Superior temporal gyrus (tissue), 1 donor: ENCODE measurements around the gene MRPL22.
"Not testable (repeated sequence)": the region's sequence is repeated elsewhere in the genome, so short reads cannot be mapped to it uniquely, and the experiment has no call there.

Experiments used
- DNase-seq: peaks from one replicate; pipeline ENCODE4 v3.0.0-alpha.2; 2016; ENCODE audit errors: extremely low spot score

MRPL22 gene

DNA sequence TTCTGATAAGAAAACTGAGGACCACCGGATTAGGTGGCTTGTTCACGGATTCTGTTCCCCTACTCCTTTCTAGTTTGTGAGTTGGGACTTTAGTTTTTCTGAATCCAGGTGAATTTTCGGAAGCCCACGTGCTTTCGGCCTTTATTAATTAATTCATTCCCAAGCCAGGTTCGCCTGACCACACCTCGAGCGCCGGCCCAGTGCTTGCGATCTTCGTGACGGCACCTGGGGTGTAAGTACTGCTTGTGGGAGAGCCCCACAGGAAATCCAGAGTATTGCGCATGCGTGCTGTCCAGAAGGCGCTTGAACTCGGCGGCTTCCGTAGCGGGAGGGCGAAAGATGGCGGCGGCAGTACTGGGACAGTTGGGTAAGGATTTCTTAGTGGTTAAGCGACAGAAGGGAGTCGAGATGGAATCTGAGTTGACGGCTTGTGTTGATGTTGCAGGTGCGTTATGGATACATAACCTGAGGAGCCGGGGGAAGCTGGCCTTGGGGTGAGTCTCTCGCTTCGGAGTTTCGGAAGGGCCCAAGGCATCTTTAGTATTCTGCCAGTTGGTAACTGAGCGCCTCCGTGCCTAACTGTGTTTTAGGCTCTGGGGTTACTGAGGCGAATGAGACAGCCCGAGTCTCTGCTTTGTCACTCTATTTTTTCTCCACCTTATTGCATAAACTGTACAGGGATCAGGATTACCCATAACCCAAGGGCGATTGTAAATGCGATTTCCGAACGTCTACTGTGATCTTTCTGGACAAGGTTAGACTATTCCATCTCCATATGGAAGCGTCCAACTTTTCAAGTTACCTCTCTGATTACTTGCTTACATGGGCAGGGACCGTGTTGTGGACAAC is at the start of gene MRPL22:
TSS of gene MRPL22 (plus strand) at position 302 of the 849 bp plus-strand sequence. CDS start at position 340, 38 bp downstream.
- peak; percentile 97 for DNase-seq

GRCh38 chr5:154892369-154892771 is 48.5 kb upstream of the MRPL22 start:
- DNase-seq, result peak; percentile 36

DNA sequence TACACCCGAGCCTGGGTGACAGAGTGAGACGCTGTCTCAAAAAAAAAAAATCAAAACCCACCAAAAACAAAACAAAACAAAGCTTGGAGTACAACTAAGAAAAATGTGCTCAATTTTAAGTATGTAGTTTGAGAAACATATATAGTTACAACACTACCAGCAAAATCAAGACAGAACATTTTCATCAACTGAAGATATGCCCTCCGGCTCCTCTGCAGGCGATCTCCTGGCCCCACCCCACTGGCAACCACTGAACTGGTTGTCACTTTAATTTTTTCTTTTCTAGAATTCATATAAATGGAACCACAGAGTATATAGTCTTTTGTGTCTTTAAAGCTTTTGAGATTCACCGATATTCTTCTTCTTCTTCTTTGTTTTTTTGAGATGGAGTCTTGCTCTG is 47.5 kb upstream of the MRPL22 start:
- DNase-seq, result no peak

GRCh38 chr5:154895606-154896561 is 45.0 kb upstream of the MRPL22 start:
- no peak for DNase-seq

DNA sequence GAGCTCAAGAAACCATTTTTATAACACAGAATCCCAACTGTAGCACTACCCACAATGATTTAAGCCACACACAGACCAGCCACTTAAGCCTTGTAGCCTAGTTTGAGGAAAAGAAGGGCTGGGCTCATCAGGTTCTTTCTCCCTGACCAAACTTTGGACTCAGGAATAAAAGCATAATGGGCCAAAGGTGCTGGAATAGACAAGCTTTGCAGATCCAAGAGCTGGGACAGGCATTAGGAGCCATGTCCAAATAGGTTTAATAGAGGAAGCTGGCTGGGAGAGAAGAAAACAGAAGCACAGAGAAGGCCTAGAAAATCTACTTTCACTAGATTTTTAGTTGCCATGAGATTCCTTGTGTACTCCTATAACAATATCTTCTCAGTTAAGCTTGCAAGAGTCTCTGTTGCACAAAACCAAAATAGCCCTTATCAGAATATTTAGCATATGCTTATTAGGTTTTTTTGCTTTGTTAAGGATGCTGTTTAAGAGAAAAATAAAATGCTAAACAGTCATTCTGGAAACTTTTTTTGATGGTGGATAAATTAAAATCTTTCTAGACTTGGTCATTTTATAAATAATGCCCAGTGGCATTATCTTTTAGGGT is 44.2 kb upstream of the MRPL22 start:
- no peak for DNase-seq

DNA sequence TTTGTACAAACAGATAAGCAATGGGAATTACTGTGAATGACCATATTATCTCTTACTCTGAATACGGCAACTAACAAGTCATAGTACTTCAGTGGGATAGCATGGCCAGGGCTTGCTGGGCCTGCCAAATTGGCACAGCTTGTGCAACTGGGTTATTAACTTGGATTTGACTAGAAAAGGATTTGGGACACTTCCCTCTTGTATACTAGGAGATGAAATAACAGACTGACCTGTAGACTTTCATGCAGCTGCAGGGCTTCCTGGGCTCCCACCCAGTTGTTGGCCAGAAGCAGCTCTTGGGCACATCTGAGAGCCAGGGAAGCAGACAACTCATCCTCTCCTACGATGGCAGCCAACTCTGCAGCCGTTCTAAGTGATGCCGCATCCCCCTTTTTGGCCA is 42.7 kb upstream of the MRPL22 start:
- DNase-seq, result no peak

- DNase-seq, result no peak
Measured at GRCh38 chr5:154899151-154899816, 41.6 kb upstream of the MRPL22 start.

GRCh38 chr5:154900066-154900465 is 40.8 kb upstream of the MRPL22 start:
- no peak for DNase-seq

DNA sequence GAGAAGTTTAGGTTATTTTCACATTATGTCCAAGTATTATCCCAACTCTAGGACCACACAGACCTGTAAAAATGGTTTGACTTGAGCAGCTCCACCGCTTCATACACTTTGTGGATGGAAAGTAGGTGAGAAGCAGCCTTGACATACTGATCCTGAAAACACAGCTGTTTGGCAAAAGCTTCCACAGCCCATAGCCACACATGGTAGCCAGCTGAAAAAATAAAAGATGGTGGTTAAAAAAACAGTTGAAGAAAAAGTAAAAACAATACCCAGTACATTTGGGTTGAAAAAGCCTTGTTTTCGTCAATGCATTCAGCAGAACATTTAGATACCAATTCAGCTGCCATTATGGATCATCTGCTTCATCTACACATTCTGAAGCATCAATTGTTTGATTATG is 39.6 kb upstream of the MRPL22 start:
- no peak for DNase-seq

GRCh38 chr5:154901913-154902312 is 39.0 kb upstream of the MRPL22 start:
- no peak for DNase-seq

DNA sequence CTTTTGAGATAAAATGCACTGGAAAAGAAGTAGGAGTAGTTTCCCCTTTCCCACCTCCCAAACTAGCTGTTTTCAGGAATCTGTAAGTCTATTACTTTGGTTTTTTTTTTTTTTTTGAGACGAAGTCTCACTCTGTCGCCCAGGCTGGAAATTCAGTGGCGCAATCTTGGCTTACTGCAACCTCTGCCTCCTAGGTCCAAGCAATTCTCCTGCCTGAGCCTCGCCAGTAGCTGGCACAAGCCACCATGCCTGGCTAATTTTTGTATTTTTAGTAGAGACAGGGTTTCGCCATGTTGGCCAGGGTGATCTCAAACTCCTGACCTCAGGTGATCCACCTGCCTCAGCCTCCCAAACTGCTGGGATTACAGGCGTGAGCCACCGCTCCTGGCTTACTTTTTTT is 35.3 kb upstream of the MRPL22 start:
- not testable (repeated sequence) for DNase-seq

DNA sequence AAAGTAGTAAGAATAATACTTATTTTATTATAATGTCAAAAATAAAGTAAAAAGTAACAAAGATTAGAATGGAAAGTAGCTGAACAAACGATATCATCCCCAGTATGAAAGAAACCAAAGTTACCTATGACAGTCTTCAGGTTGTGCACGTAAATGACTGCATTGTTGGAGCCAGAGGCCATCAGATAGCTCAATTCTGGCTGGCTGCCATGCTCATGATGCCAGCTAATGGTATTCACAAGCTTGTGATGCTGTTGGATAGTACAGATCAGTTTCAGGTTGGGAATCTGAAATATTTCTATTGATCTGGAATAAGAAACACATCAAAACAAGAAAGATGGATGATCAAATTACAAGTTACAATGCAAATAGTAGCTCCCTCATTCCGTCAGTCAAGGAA is 24.0 kb upstream of the MRPL22 start:
- DNase-seq, result no peak

DNA sequence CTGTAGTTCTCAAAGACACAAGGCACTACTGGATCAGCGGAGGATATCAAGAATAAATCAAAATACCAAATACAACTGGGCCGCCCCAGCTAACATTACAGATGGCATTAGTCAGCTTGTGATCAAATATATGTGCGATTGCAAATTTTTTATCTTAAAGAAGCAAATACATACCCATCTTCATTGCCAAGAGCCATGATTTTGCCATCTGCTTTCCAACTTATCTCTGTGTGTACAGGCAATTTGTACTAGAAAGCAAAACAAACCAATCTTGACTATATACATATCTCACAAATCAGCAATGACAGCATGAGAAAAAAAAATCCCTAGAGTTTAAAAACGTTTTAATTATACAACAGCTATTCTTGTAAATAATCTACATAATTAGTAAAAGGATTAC is 23.1 kb upstream of the MRPL22 start:
- no peak for DNase-seq

DNA sequence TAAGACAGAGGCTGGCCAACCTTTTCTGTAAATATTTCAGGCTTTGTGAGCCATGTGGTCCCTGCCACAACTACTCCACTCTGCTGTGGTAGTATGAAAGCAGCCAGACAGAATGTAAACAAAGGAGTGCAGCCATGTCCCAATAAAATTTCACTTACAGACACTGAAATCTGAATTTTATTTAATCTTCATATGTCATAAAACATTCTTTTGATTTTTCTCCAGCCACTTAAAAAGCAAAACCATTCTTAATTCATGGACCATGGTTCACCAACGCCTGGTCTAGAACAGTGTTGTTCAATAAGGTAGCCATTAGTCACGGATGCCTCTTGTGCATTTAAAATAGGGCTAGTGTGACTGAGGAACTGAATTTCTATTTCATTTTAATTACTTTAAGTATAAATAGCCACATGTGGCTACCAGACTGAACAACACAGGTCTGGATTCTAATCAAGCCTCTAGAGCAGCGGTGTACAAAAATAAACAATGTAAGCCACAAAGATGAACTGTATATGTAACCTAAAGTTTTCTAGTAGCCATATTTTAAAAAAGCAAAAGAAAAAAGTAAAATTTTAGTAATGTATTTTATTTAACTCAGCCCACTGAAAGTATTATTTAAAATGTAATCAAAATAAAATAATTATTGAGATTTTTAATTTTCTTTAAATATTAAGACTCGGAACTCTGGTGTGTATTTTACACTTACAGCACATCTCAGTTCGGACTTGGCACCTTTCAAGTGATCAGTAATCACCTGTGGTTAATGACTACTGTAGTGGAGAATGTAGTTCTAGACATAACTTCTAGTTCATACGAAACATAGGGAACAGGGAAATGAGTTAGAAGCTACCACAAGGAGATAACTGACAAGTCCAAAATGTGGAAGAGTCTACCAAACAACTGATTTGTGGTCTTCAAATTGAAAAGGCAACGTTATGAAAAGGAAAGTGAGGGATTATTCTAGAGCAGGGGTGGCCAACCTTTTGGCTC is 17.1 kb upstream of the MRPL22 start:
- DNase-seq, result no peak

DNA sequence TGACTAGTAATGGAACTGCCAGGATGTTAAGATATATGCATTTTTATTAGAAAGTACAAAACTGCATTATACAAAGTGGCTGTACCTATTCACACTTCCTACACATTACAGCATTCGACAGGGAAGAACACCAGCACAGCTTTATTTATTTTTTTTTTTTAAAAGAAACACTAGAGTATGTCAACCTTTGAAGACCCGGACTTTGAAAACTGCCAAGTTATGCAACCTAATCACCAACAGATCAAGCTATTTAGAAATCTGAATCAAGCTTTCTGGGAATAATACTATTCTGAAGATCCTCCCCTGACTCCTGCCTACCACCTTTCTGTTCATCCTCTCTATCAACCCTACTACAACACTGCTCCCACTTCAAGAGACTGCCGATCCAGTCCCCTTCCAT is 7.3 kb upstream of the MRPL22 start:
- no peak for DNase-seq

GRCh38 chr5:154934881-154935280 is 6.0 kb upstream of the MRPL22 start:
- DNase-seq, result no peak

- DNase-seq, result no peak
Measured at GRCh38 chr5:154937186-154937717, 3.6 kb upstream of the MRPL22 start.

- DNase-seq, result peak; percentile 87
Measured at GRCh38 chr5:154937718-154938466, 3.0 kb upstream of the MRPL22 start, which contains the start of gene GEMIN5. TSS of gene GEMIN5 (minus strand) at chr5:154938211. CDS start at chr5:154938133, 78 bp downstream.

- not testable (repeated sequence) for DNase-seq
Measured at GRCh38 chr5:154939387-154939786, 1.5 kb upstream of the MRPL22 start.
